Measurements from ENCODE around the gene GUF1.

The GUF1 gene

GRCh38 chr4:44700427-44700826, 22.2 kb downstream of the GUF1 start:
- TF ChIP-seq, protein P1, sequence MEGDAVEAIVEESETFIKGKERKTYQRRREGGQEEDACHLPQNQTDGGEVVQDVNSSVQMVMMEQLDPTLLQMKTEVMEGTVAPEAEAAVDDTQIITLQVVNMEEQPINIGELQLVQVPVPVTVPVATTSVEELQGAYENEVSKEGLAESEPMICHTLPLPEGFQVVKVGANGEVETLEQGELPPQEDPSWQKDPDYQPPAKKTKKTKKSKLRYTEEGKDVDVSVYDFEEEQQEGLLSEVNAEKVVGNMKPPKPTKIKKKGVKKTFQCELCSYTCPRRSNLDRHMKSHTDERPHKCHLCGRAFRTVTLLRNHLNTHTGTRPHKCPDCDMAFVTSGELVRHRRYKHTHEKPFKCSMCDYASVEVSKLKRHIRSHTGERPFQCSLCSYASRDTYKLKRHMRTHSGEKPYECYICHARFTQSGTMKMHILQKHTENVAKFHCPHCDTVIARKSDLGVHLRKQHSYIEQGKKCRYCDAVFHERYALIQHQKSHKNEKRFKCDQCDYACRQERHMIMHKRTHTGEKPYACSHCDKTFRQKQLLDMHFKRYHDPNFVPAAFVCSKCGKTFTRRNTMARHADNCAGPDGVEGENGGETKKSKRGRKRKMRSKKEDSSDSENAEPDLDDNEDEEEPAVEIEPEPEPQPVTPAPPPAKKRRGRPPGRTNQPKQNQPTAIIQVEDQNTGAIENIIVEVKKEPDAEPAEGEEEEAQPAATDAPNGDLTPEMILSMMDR (conservative IDR thresholded peaks at IDR 0.05; ENCODE audit: control insufficient read depth, insufficient read depth, low read depth, low read length): no peak
- no peak for DNase-seq (ENCODE audit: low read depth)

DNA sequence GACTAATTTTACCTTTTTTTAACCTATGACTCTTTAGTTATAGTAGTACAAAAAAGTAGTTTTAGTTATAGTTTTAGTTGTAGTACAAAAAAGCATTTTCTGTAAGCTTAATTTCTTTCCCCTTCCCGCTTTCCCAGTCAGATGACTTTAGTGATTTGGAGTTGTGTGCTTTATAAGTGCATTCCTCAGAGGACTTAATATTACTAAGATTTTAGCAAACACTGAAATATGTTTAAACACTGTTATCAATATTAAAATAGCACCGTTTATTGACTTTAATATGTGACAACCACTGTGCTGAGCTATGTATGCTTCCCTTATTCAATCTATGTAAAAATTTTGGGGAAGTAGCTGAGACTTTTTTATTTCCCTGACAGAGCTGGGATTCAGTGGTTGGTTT, 22.8 kb downstream of the GUF1 start:
- TF ChIP-seq, protein P1 (conservative IDR thresholded peaks at IDR 0.05; ENCODE audit: control insufficient read depth, insufficient read depth, low read depth, low read length): no peak
- DNase-seq (ENCODE audit: low read depth): no peak
- H3K4me3 ChIP-seq (ENCODE audit: control insufficient read depth, low read depth, low read length): no peak overlapping the region

More at GRCh38 chr4:44700427-44700826, 22.2 kb downstream of the GUF1 start:
- H3K4me3 ChIP-seq (ENCODE audit: control insufficient read depth, low read depth, low read length): no peak overlapping the region

- TF ChIP-seq, protein P1 (conservative IDR thresholded peaks at IDR 0.05; ENCODE audit: control insufficient read depth, insufficient read depth, low read depth, low read length): no peak
- DNase-seq (ENCODE audit: low read depth): no peak
- no peak overlapping the region for H3K4me3 ChIP-seq (ENCODE audit: control insufficient read depth, low read depth, low read length)
Observed at GRCh38 chr4:44704673-44705072, 26.5 kb downstream of the GUF1 start.

DNA sequence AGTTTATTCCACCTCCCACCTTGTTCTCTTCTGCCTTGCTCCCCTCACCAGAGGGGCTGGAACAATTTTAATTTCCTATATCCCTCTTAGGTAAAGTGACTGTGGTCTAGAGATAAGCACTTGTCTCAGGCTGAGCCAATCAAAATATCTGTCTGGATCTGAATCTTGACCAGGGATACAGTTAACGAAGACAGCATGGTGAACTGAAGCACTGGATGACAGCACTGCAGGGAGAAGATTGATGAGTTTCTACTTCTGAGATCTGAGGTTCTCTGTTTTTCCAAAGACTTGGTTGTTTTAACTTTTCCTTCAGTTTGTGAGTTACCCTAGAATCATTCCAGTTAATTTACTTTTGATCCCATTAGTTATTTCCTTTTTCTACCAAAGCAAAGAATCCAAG, 34.9 kb downstream of the GUF1 start:
- DNase-seq (ENCODE audit: low read depth): no peak
- TF ChIP-seq, protein P1 (conservative IDR thresholded peaks at IDR 0.05; ENCODE audit: control insufficient read depth, insufficient read depth, low read depth, low read length): no peak
- no peak overlapping the region for H3K4me3 ChIP-seq (ENCODE audit: control insufficient read depth, low read depth, low read length)

GRCh38 chr4:44716597-44716996, 38.4 kb downstream of the GUF1 start:
- H3K4me3 ChIP-seq (ENCODE audit: control insufficient read depth, low read depth, low read length): no peak overlapping the region
- no peak for DNase-seq (ENCODE audit: low read depth)
- TF ChIP-seq, protein P1 (conservative IDR thresholded peaks at IDR 0.05; ENCODE audit: control insufficient read depth, insufficient read depth, low read depth, low read length): no peak

DNA sequence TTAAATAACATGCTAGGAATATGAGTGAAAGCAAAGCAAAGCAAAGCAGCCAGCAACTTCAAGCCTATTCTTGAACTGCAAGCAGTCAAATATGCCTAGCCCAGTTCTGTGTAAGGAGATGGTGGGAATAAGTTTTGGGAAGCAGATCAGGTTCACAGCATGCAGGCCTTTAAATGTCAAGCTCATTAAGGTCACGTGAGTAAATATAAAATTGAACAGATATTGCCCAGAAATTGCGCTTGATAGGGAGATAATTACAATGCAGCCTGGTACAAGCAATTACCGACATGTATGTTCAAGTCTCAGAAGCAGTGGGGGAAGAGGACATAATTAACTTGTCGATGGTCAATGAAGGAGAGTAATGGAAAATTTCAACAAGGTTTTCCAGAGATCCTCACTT, 42.2 kb downstream of the GUF1 start:
- TF ChIP-seq, protein P1 (conservative IDR thresholded peaks at IDR 0.05; ENCODE audit: control insufficient read depth, insufficient read depth, low read depth, low read length): no peak
- H3K4me3 ChIP-seq (ENCODE audit: control insufficient read depth, low read depth, low read length): no peak overlapping the region
- no peak for DNase-seq (ENCODE audit: low read depth)

DNA sequence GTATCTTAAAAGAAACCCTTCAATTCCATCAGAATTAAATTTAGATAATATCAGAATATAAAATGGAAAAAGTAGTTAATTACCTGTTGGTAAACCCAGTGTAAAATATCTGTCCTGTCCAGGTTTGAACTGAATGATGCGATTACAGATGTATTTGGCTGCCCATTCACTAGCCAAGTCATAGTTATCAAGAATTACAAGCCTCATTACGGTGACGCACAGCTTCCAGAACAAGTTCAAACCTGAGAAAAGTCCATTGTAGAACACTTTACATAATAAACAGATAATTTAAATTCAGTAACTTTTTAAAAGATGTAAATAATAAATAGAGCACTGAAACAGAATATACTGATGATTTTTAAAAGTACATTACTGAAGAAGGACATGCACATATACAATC, 43.8 kb downstream of the GUF1 start:
- TF ChIP-seq, protein P1 (conservative IDR thresholded peaks at IDR 0.05; ENCODE audit: control insufficient read depth, insufficient read depth, low read depth, low read length): no peak
- H3K4me3 ChIP-seq (ENCODE audit: control insufficient read depth, low read depth, low read length): no peak overlapping the region
- no peak for DNase-seq (ENCODE audit: low read depth)

Measured in fibroblast of mammary gland (primary cell).